ENCODE data around the gene PCDHB14. TPM values are rescaled to one million over a fixed set of nuclear protein-coding genes. Genes with fewer than 3 reads are reported as not detected.
"Not testable (repeated sequence)": the region's sequence is repeated elsewhere in the genome, so short reads cannot be mapped to it uniquely, and the experiment has no call there.

PCDHB14 gene
- polyA plus RNA-seq, 3 donors: not detected

- Histone ChIP-seq H3K4me1 (ENCODE audit: control insufficient read depth in 1 of 2, insufficient read depth in 2 of 2, low read length in 2 of 2) (no peaks in the 10 kb centered on the region), H3K27me3 (ENCODE audit: control insufficient read depth in 2 of 2, insufficient read depth in 2 of 2, low read length in 2 of 2) (peaks cover 8 to 20% of the 10 kb centered on the region in 2 donors), H3K9ac (ENCODE audit: insufficient read depth, low read length, poor library complexity, severe bottlenecking) (no peak overlapping the region), H3K36me3 (replicated peaks in 1 of 2; ENCODE audit: control insufficient read depth in 1 of 2, insufficient read depth in 2 of 2, low read length in 2 of 2) (no peaks in the 10 kb centered on the region), H2AFZ (ENCODE audit: insufficient read depth, low read depth, low read length, poor library complexity, severe bottlenecking) (no peak overlapping the region), H3K27ac (ENCODE audit: low read depth in 1 of 2, low read length in 2 of 2) (no peak overlapping the region), H3K4me2 (replicated peaks; ENCODE audit: extremely low read depth, low read length, poor library complexity, severe bottlenecking) (no peak overlapping the region), H3K9me3 (replicated peaks in 1 of 2; ENCODE audit: control insufficient read depth in 1 of 2, insufficient read depth in 1 of 2, low read length in 2 of 2) (peaks cover 43 to 55% of the 10 kb centered on the region in 2 donors), H3K79me2 (ENCODE audit: insufficient read depth, low read length) (no peaks in the 10 kb centered on the region), H3K4me3 (replicated peaks in 1 of 3; ENCODE audit: low read depth in 2 of 3, low read length in 3 of 3) (no peak overlapping the region), H4K20me1 (ENCODE audit: insufficient read depth, low read length) (no peaks in the 10 kb centered on the region)
- intact Hi-C loops (cut with micrococcal nuclease): no loop called here
- no peak for DNase-seq
- Mint-ChIP-seq H3K9me3 (peaks cover 12 to 37% (median 32%) of the 10 kb centered on the region in 7 donors), H3K36me3 (no peaks in the 10 kb centered on the region), H3K4me1 (no peaks in the 10 kb centered on the region), H3K27me3 (ENCODE audit: low read depth in 3 of 3) (peaks cover 4 to 29% (median 12%) of the 10 kb centered on the region in 3 donors), H3K27ac (no peak overlapping the region), H3K4me3 (no peak overlapping the region)
- no CpG with 5 or more reads among the region's 1 CpG for WGBS (ENCODE audit: insufficient coverage)
- TF ChIP-seq CTCF (IDR thresholded peaks at IDR 0.05): no peak
Measured at GRCh38 chr5:141180313-141180712, 42.8 kb upstream of the PCDHB14 start.

GRCh38 chr5:141182248-141182647 lies 40.9 kb upstream of the PCDHB14 start, which contains the start of gene PCDHB16:
PCDHB16 (plus strand) TSS chr5:141182387; CDS start chr5:141182560, 173 bp downstream.
- no peak within 1 kb of the TSS for H3K27ac Mint-ChIP-seq
- Histone ChIP-seq H3K9ac (ENCODE audit: insufficient read depth, low read length, poor library complexity, severe bottlenecking) (no peak within 1 kb of the TSS), H2AFZ (ENCODE audit: insufficient read depth, low read depth, low read length, poor library complexity, severe bottlenecking) (no peak within 1 kb of the TSS), H3K36me3 (replicated peaks in 1 of 2; ENCODE audit: control insufficient read depth in 1 of 2, insufficient read depth in 2 of 2, low read length in 2 of 2) (no peaks in the 10 kb centered on the region), H3K27ac (ENCODE audit: low read depth in 1 of 2, low read length in 2 of 2) (no peak within 1 kb of the TSS), H3K4me1 (ENCODE audit: control insufficient read depth in 1 of 2, insufficient read depth in 2 of 2, low read length in 2 of 2) (no peaks in the 10 kb centered on the region), H3K4me3 (replicated peaks in 1 of 3; ENCODE audit: low read depth in 2 of 3, low read length in 3 of 3) (no peak within 1 kb of the TSS), H3K27me3 (ENCODE audit: control insufficient read depth in 2 of 2, insufficient read depth in 2 of 2, low read length in 2 of 2) (peaks cover 6 to 22% of the 10 kb centered on the region in 2 donors), H3K4me2 (replicated peaks; ENCODE audit: extremely low read depth, low read length, poor library complexity, severe bottlenecking) (no peak within 1 kb of the TSS), H3K79me2 (ENCODE audit: insufficient read depth, low read length) (no peaks in the 10 kb centered on the region), H3K9me3 (replicated peaks in 1 of 2; ENCODE audit: control insufficient read depth in 1 of 2, insufficient read depth in 1 of 2, low read length in 2 of 2) (peaks cover 46 to 53% of the 10 kb centered on the region in 2 donors), H4K20me1 (ENCODE audit: insufficient read depth, low read length) (no peaks in the 10 kb centered on the region)
- peaks cover 4 to 30% (median 14%) of the 10 kb centered on the region in 3 donors for H3K27me3 Mint-ChIP-seq (ENCODE audit: low read depth in 3 of 3)
- intact Hi-C loops (cut with micrococcal nuclease): no loop called here
- H3K36me3 Mint-ChIP-seq: no peaks in the 10 kb centered on the region
- WGBS (ENCODE audit: insufficient coverage): 17% methylated on average over 13 of the region's 13 CpGs
- peaks cover 12 to 45% (median 37%) of the 10 kb centered on the region in 7 donors for H3K9me3 Mint-ChIP-seq
- no peaks in the 10 kb centered on the region for H3K4me1 Mint-ChIP-seq
- TF ChIP-seq CTCF (IDR thresholded peaks at IDR 0.05): no peak
- no peak within 1 kb of the TSS for H3K4me3 Mint-ChIP-seq
- DNase-seq: no peak

GRCh38 chr5:141184117-141184855 lies 38.9 kb upstream of the PCDHB14 start:
- DNase-seq; H3K4me3 ChIP-seq (replicated peaks in 1 of 3; ENCODE audit: low read depth in 2 of 3, low read length in 3 of 3); H3K9ac ChIP-seq (ENCODE audit: insufficient read depth, low read length, poor library complexity, severe bottlenecking); H3K27ac ChIP-seq (ENCODE audit: low read depth in 1 of 2, low read length in 2 of 2); H3K36me3 Mint-ChIP-seq; H3K27ac Mint-ChIP-seq; H3K79me2 ChIP-seq (ENCODE audit: insufficient read depth, low read length); H3K36me3 ChIP-seq (replicated peaks in 1 of 2; ENCODE audit: control insufficient read depth in 1 of 2, insufficient read depth in 2 of 2, low read length in 2 of 2); H3K4me1 ChIP-seq (ENCODE audit: control insufficient read depth in 1 of 2, insufficient read depth in 2 of 2, low read length in 2 of 2); H4K20me1 ChIP-seq (ENCODE audit: insufficient read depth, low read length); H2AFZ ChIP-seq (ENCODE audit: insufficient read depth, low read depth, low read length, poor library complexity, severe bottlenecking); intact Hi-C loops (cut with micrococcal nuclease); H3K4me1 Mint-ChIP-seq; H3K4me2 ChIP-seq (replicated peaks; ENCODE audit: extremely low read depth, low read length, poor library complexity, severe bottlenecking): not testable (repeated sequence)
- Histone ChIP-seq H3K9me3 (replicated peaks in 1 of 2; ENCODE audit: control insufficient read depth in 1 of 2, insufficient read depth in 1 of 2, low read length in 2 of 2) (peaks cover 43 to 47% of the 10 kb centered on the region in 2 donors), H3K27me3 (ENCODE audit: control insufficient read depth in 2 of 2, insufficient read depth in 2 of 2, low read length in 2 of 2) (peaks cover 0 to 29% of the 10 kb centered on the region in 2 donors)
- H3K9me3 Mint-ChIP-seq: peaks cover 16 to 58% (median 50%) of the 10 kb centered on the region in 7 donors
- peak overlapping the region in 1 of 2 donors; percentile 57 for H3K4me3 Mint-ChIP-seq
- H3K27me3 Mint-ChIP-seq (ENCODE audit: low read depth in 3 of 3): peaks cover 11 to 45% (median 28%) of the 10 kb centered on the region in 3 donors
- WGBS (ENCODE audit: insufficient coverage): 30% methylated on average over 27 of the region's 69 CpGs

Measured in CD14-positive monocyte (primary cell).